Stimulated activated CD8-positive, alpha-beta memory T cell treated with anti-CD3 and anti-CD28 coated beads, Interleukin-15, amount 100 ng/mL, for 1 hour (primary cell): Measurements from ENCODE around the gene GSX1.

Source experiments
- DNase-seq: peaks from one replicate; pipeline ENCODE4 v3.0.0-alpha.2; 2020; ENCODE audit warnings: low read depth

GSX1 gene

DNA sequence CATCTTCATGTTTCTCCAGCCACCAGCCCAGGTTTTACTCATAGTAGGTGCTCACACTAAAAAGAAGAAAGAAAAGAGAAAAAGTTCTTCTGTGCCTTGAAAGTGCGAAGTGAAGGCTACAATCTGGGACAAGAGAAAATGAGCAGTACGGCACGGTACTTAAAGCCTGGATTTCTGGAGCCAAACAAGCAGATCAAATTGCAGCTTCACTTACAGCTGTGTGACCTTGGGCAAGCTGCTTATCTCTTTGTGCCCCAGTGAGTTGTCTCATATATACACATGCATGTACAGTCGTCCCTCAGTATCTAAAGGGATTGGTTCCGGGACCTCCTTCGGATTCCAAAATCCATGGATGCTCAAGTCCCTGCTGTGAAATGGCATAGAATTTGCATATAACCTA is 41.8 kb downstream of the GSX1 start:
- DNase-seq: no peak

DNA sequence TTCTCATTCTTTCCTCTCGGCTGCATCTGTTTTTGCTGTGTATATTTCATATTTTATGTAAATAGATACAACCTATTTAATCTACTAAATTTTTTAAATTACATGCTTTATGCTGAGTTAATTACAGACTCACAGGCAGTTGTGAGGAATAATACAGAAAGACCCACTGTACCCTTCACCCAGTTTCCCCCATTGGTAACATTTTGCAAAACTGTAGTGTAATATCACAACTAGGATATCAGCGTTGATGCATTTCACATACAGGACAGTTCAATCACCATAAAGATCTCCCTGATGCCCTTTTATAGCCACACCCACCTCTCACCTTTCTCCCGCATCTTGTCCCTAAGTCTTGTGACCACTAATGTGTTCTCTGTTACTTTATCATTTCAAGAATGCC is 43.5 kb downstream of the GSX1 start:
- DNase-seq: no peak

DNA sequence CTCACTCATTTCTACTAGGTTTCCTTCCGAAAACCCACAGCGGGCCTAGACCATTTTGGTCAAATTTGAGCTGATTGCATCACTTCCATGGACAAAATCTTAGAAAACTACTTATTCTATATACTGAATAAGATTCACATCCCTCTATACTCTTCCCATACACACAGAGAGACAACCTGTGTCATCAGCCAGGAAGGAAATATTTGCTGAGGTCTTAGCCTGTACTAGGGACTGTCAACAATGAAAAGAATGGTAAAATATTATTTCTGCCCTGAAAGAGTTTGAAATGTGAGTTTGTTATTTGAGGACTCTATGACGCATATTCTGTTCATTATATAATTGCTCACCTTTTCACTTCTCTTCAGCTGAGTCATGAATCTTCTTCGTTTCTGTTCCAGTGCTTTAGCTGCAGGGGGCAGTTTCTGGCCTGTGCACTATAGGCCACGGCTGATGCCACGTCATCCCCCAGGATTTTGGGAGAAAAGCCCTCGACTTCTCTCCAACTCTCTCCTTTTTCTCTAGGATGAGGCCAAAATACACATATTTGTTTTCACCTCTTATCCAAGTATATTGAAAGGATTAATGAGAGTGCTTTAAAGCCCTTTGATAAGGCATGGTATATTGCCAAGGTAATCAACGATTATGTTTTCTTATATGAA is 47.7 kb downstream of the GSX1 start:
- no peak for DNase-seq

DNA sequence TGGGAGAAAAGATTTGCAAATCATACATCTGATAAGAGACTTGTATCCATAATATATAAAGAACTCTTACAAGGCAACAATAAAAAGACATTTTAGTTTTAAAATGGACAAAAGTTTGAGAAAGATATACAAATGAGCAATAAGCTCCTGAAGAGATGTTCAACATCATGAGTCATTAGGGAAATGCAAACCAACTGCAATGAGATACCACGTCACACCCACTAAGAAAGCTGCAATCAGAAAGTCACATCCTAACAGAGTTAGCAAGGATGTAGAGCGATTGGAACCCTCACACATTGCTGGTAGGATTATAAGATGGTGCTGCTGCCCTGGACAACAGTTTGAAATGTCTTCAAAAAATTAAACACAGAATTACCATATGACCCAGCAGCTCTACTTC is 50.3 kb downstream of the GSX1 start:
- no peak for DNase-seq
